GM21717 (cell line): ENCODE results near the gene CYGB.
"Not testable (repeated sequence)": the region's sequence is repeated elsewhere in the genome, so short reads cannot be mapped to it uniquely, and the experiment has no call there.

Experiments
- ATAC-seq: cut with Tn5 transposase; IDR thresholded peaks from one replicate; pipeline ENCODE4 v1.9.1; 2021; ENCODE audit warnings: mild to moderate bottlenecking, moderate library complexity; ENCODE audit not compliant: unreplicated experiment

CYGB gene

DNA sequence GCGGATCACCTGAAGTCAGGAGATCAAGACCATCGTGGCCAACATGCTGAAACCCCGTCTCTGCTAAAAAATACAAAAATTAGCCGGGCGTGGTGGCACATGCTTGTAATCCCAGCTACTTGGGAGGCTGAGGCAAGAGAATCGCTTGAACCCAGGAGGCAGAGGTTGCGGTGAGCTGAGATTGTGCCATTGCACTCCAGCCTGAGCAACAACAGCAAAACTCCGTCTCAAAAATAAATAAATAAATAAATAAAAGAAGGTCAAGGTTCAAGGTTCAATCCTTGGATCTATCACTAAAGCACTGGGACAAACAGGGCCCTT lies 12.0 kb downstream of the CYGB start:
- not testable (repeated sequence) for ATAC-seq

DNA sequence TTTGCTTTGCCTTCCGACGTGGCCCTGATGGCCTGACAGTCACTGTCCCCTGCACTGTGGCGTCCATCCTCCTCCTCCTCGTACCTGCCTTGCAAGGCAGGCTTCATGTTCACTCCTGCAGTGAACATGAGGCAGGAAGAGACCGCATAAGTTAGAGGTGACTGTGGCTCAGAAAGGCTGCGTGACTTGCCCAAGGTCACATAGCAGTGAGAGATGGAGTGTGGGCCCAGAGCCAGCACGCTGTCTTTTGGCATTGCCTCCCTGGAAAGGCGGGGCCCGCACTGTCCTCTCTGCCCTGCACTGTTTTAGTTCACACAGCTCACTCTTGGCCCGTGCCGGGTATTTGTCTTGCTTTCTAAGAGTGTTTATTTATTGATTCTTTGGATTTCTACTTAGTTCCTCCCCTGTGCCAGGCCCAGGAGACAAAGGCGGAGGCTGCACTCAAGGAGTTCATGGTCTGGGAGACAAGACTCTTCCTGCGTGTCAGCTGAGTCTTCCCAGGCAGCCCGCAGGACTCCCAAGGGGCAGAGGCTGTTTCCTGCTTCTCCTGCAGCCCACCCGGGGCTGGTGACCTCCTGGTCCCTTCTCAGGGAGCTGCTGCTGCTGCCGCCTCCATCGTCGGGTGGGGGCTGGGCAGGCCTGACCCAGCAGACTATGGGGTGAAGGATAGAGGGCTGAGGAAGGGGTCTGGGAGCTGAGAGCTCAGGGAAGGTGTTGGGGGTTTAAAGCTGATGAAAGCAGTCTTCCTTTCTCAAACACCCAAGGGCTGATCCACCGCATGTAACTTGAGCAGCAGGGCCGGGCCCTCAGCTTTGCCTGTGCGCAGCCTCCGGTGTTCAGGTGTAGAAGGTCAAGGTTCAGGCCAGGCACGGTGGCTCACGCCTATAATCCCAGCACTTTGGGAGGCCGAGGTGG lies 12.7 kb downstream of the CYGB start:
- no peak for ATAC-seq

DNA sequence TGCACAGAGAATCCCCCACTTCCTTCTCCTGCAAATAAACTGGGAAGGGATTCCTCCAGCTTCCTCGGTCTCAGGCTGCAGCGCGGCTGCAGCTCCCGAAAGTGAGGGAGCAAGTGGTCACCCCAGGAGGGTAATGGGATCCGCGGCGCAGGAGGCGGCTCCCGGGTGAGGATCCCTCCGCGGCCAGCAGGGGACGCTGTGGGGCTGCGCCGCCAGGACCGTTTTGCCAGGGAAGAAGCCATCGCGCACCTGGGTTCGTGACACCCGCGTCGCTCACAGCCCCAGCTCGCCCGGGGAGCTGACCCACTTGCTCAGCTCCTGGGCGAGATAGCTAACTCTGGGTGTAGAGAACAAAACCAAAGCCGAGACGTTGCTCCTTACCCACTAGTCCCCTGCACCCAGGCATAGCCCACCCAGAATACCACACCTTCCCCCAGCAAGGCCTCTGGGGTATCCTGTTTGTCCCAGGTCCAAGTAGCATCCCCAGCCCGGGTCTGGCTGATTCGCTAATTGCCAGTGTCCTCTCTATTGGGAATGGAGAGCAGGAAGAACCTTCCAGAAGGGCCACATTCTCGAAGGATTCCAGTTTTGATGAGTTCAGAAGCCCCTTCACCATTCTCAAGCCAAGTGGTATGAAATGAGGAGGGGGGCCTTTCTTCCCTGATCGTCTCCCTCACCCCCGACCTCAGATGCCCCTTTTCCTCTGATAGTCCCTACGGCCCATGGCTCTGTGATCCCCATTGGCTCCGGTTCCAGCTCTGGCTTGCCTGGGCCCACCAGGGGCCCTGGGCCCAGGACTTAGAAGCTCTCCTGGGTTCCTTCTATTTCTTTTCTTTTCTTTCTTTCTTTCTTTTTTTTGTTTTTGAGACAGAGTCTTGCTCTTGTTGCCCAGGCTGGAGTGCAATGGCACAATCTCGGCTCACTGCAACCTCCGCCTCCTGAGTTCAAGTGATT lies 14.1 kb downstream of the CYGB start:
- ATAC-seq, result no peak

DNA sequence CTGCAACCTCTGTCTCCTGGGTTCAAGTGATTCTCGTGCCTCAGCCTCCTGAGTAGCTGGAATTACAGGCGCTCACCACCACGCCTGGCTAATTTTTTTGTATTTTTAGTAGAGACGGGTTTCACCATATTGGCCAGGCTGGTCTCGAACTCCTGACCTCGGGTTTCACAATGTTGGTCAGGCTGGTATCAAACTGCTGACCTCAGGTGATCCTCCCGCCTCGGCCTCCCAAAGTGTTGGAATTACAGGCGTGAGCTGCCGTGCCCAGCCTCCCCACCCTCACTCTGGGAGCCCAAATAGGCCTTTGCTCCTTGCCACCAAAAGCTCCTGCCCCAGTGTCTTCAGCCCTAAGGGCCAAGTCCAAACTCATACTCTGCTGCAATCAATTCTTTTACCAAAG lies 15.8 kb downstream of the CYGB start:
- not testable (repeated sequence) for ATAC-seq

DNA sequence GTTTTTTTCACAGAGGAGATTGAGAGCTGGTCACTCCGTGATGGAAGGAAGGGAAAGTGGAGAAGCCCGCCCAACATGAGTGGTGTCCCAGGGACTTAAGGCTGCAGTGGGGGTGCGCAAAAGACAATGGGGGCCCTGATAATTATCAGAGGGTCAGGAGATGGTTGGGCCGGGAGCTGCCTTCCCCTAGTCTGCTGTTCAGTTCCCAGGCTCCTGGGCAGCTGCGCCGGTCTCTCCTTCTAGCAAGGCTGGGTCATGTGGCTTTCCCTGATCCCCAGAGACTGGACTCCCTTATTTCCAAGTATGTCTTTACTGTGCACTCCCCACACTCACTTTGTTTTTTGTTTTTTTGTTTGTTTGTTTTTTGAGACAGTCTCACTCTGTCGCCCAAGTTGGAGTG lies 16.2 kb downstream of the CYGB start:
- ATAC-seq, result no peak

DNA sequence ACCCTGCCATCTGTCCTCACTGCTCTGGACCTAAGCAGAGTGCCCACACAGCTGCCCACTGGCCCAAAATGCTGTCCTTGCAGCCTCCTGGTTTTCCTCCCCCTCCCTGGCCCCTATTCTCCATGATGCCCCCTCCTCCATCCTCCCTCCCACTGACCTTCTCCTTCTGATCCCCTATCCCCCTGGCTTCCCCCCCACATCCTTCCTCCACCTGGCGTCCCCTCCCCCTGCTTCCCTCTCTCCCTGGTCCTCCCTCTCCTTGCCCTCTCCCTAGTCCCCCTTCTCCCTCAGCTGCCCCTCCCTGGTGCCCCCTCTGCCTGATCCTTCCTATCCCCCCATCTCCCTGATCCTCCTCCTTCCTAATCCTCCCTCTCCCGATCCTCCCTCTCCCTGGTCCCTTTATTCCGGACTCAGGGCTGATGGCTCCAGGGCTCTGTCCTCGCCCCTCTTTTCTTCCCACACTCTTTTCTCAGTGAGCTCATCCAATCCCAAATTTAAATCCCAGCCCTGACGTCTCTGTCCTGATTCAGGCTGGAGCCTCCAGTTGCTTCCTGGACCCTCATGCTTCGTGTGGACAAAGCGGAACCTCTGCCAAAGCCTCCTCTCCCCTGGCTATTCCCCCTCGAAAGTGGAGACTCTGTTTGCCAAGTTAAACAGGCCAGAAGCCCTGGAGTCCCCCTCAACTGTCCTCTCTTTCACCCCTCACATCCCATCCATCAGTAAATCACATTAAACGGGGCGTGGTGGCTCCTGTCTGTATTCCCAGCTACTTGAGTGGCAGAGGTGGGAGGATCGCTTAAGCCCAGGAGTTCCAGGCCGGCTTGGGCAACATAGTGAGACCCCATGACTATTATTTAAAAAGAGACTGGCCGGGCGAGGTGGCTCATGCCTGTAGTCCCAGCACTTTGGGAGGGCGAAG lies 18.2 kb downstream of the CYGB start:
- ATAC-seq, result no peak

DNA sequence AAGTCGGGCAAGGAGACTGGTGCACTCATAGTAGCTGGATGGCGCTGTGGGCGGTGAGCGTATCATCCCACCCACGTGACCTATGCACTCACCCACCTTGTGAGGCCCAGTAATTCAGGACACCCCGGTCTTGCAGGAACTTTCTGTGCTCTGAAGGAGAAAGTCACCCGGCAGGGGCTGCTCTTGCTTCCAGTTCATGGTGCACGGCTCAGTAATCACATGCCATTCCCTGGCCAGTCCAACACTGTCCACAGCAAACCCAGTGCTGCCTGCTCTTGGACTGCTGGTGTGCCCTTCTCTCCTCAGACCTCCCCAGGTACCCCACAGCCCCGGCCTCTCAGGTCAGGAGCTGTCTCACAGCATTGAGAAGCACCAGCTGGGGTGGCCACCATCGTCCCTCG lies 19.9 kb downstream of the CYGB start:
- ATAC-seq, result no peak

DNA sequence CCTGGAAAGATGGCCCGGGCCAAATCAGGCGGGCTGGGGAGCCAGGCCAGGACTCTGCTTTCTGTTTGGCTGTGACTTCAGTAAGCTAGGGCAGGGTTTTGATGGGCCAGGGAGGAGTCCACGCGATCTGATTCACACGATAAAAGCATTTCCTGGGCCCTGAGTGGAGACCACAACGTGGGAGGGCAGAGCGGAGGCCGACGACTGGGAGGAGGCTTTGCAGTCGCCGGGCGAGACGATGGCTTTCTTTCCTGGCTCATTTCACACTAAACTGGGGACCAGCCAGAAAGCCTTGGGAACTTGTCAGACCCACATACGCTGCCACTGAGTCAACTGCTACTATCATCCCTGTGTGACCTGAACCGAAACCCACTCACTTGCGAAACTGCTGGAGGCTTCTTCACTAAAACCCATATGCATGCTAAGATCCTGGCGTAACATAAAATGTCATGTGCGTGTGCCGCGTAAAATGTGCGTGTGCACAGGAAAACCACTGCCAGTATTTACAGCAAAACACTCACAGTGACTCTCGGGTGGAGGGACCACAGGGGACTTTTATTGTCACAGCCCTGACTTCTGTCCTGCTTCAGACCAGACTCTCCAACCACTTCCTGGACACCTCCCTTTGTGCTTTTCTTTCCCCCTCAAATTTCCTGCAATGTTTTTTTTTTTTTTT lies 22.1 kb downstream of the CYGB start:
- peak; percentile 59 for ATAC-seq

DNA sequence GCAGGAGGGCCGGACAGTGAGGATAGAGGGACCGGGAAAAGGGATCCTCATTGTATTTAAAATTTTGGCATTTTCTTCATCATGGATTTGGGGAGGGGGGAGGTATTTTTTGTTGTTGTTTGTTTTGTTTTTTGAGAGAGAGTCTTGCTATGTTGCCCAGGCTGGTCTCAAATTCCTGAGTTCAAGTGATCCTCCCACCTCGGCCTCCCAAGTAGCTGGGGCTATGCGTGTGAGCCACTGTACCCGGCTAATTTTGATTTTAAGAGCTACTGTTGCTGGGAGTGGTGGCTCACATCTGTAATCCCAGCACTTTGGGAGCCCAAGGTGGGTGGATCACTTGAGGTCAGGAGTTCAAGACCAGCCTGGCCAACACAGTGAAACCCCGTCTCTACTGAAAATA lies 23.2 kb downstream of the CYGB start:
- not testable (repeated sequence) for ATAC-seq

DNA sequence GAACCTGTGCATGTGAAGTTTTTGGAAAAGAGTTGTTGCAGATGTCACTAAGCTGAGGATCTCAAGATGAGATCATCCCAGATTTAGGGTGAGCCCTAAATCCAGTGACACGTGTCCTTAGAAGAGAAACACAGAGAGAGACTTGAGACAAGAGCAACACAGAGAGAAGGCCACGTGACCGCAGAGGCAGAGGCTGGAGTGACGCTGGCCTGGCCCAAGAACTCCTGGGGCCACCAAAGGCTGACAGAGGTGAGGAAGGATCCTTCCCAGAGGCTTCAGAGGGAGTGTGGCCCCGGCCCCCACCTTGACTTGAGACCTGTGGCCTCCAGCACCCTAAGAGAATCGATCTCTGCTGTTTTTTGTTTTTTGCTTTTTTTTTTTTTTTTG lies 24.2 kb downstream of the CYGB start:
- no peak for ATAC-seq

DNA sequence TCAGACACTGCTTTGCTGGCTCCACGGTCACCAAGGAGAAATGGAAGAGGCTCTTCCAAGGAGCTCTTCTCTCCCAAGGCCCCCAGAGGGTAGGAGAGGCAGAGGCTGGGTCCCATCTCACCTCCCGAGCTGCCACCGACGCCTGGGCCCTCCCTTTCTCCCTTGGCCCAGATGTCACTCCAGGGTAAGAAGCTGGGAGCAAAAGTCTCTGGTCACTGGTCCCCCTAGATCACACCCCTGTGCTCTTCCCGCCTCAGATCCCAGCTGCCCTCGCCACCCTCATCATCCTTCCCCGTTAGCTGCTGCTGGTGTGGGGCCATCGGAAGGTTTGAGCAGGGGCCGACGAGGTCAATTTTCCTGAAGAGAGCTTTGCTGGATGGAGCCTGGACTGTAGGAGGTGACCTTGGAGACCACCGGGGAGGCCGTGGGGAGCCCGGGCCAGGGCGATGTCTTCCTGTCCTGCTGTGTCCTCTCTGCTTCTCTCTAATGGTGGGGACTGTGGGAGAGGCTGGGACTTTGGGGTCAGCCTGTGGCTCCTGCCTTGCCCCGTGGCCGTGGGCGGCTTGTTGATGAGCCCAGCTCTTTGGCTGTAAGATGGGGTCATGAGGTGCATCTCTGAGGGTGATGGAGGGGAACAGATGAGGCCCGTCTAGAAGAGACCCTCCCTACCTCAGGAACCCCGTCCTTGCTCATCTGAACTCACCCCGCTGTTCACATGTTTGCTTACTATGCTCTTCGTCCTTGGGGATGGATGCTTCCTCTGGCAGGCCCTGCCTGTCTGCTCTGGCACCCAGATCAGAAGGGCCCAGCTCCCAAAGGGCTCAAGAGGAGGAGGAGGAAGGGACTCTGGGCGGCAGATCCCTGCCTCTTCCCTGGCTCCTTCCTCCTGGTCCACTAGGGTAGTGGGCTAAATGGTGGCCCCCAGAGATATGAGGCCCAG lies 24.9 kb downstream of the CYGB start:
- no peak for ATAC-seq

DNA sequence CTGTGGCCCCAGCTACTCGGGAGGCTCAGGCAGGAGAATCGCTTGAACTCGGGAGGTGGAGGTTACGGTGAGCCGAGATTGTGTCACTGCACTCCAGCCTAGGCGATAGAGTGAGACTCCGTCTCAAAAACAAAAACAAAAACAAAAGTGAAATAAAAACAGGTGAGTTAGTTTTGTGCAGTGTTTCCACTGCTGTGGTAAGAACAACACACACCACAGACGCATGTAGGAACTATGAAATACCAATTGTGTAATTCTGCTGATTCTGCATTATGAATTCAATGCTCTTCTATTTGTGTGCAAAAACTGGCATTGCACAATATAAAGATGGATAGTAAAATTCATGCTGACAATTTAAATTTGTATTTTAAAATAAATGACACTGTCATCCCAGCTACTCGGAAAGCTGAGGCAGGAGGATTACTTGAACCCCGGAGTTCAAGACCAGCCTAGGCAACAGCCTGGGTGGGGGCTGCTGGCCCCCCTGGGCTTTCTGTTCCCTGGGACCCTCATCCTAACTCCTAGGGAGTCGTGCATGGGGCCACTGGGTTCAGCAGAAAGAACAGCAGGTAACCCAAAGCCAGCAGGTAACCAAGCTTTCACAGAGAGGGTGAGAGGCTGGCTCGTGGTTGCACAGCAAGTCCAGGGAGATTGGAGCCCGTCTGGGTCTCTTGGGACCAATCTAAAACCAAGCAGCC lies 25.7 kb downstream of the CYGB start:
- ATAC-seq, result no peak

DNA sequence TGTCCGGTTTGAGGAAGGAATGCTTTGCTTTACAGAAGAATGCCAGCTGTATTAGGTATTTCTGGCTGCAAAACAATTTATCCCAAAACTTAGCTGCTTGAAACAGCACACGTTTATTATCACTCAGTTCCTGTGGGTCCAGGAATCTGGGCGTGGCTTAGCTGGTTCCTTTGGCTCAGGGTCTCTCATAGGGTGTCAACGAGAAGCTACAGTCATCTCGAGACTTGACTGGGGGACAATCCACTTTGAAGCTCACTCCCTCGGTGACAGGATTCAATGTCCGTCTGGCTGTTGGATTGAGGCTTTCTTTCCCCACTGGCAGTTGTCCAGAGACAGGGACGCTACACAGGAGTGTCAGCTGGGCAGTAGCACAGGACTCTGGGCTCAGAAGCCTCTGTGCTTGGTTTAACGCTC lies 26.7 kb downstream of the CYGB start:
- no peak for ATAC-seq

DNA sequence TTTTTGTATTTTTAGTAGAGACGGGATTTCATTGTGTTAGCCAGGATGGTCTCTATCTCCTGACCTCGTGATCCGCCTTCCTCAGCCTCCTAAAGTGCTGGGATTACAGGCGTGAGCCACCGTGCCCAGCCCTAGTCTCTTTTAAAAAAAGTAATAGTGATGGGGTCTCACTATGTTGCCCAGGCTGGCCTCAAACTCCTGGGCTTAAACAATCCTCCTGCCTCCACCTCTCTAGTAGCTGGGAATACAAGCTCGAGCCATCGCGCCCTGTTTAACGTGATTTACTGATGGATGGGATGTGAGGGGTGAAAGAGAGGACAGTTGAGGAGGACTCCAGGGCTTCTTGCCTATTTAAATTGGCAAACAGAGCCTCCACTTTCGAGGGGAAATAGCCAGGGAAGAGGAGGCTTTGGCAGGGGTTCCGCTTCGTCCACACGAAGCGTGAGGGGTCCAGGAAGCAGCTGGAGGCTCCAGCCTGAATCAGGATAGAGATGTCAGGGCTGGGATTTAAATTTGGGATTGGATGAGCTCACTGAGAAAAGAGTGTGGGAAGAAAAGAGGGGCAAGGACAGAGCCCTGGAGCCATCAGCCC lies 28.9 kb downstream of the CYGB start:
- ATAC-seq, result not testable (repeated sequence)

DNA sequence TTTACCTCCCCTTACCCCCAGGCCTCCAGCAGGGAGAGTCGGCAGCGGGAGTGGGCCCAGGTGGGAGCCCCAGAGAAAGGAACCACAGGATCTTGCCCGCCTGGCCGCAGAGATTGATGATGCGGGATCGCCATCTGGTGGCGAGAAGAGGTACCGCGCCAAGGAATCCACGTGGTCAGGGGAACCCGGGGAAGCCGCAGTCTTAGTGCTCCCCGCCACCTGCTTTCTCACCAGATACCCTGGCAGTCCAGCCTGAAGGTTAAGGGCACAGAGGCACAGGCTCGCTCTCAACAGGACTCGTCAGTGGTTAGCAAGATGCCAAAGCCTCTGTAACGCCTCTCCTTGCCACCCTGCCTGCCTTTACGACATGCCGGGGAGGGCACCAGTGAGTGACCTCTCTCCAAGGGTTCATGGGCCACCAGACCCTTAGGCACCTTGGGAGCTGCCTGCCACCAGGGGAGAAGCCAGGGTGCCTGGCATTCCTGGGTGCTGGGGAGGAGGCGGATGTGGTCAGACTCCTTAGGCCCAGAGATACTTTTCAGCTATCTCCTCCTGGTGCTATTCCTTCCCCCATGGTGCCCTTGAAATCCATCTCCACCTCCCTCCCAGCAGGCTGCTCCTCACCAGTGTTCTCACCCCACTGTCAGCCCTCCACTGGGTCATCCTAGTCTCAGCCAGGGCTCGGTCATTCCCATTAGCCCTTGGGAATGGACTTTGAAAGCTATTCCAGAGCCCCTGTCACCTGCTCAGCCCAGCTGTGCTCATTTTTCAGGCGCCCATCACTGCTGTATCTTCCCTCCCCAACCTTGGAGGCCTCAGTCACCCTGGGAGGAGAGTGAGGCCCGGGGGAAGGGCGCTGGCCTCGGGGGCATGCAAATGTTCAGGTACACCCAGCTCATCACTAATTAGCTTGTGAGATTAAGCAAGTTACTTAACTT lies 30.8 kb downstream of the CYGB start:
- ATAC-seq, result no peak

DNA sequence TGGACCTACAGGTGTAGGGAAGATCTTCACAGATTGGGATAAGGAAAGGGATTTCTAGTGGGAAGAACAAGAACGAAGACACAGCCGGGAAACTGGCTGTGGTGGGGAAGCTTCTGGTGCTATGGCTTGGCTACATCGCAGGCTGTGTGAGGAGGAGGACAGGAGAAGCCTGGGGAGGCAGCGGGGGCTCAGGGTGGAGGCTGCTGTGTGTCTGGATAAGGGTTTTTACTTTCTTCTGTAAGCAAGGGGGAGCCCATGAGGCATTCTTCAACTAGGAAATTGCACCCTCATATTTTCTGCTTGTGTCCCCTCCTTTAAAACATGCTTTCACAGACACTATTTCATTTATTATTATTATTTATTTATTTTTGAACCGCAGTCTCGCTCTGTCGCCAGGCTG lies 33.4 kb downstream of the CYGB start:
- no peak for ATAC-seq
